MM.1S (cell line): ENCODE measurements around the gene TACC2.

Experiments used
- CTCF ChIP-seq: fragments of 300-600 bp; sonication (generic); IDR thresholded peaks from 2 replicates; pipeline ENCODE4 v1.5.1; 2016; ENCODE audit warnings: antibody characterized with exemption, low read length, mixed read lengths
- EZH2phosphoT487 ChIP-seq: fragments of 300-600 bp; sonication (generic); IDR thresholded peaks from 2 replicates; pipeline ENCODE4 v1.6.1; 2018; ENCODE audit warnings: antibody characterized with exemption, low read length

GRCh38 chr10:122138831-122139625 lies 150.1 kb downstream of the TACC2 start:
- TF ChIP-seq CTCF = no peak
- TF ChIP-seq EZH2phosphoT487 = no peak
